ENCODE data around the gene MECR.

- TF ChIP-seq CTCF (conservative IDR thresholded peaks at IDR 0.05) (no peak), ZFX (IDR thresholded peaks at IDR 0.05) (no peak)
Observed at GRCh38 chr1:29243871-29244200, 13.1 kb upstream of the MECR start.

Measured in C4-2B (cell line).